AG10803 (cell line): Measurements from ENCODE around the gene TBXAS1.

Experiments used
- DNase-seq: peaks from one replicate; pipeline ENCODE4 v3.0.0; 2010; ENCODE audit warnings: low read depth
- H3K4me3 ChIP-seq: 2 replicates; pipeline ENCODE4 v1.5.1; 2011; ENCODE audit warnings: mild to moderate bottlenecking, low read length, control low read depth
- CTCF ChIP-seq: conservative IDR thresholded peaks from 2 replicates; pipeline ENCODE4 v1.5.1; 2011; ENCODE audit warnings: mild to moderate bottlenecking, low read length, control low read depth, inconsistent platforms

Gene TBXAS1

GRCh38 chr7:140069298-140069949 lies 240.4 kb downstream of the TBXAS1 start:
- no peak overlapping the region for H3K4me3 ChIP-seq
- no peak for TF ChIP-seq CTCF
- DNase-seq, result no peak
